GM21528 (cell line): ENCODE results near the gene ANKRD62.

Experiments
- ATAC-seq: cut with Tn5 transposase; IDR thresholded peaks from one replicate; pipeline ENCODE4 v1.9.1; 2021; ENCODE audit warnings: mild to moderate bottlenecking, moderate library complexity; ENCODE audit not compliant: unreplicated experiment, low FRiP score

Gene ANKRD62

DNA sequence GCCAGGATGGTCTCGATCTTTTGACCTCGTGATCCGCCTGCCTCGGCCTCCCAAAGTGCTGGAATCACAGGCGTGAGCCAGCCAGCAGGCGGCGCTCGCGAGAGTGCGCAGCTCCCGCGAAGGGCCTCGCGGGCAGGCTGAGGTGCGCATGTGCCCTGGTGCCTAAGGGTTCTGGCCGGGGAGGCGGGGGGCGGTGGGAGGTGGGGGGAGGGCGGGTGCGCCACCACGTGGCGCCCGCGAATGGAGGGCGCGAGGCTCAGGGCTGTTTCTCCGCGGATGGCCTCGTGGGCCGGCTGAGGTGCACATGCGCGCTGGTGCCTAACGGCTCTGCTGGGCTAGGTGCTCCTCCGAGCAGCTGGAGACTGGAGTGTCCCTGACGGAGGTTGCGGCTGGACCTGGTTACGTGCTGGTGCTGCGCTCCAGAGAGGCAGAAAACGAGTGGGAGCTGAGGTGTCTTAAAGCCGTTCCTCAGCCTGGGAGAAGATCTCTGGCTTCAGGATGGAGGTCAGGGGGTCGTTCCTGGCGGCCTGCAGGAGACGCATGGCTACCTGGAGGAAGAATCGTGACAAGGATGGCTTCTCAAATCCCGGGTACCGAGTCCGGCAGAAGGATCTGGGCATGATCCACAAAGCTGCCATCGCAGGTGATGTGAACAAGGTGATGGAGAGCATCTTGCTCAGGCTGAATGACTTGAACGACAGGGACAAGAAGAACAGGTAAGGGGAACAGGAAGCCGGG is at the start of gene ANKRD62:
Gene ANKRD62 (plus strand): TSS at position 324 of the 738 bp plus-strand sequence. CDS start 175 bp downstream, at position 499.
- ATAC-seq: no peak

- no peak for ATAC-seq
Observed at GRCh38 chr18:12044591-12044990, 49.1 kb upstream of the ANKRD62 start.

- ATAC-seq: no peak
Observed at GRCh38 chr18:12046046-12046750, 47.4 kb upstream of the ANKRD62 start.

GRCh38 chr18:12046751-12047335 is 46.8 kb upstream of the ANKRD62 start:
- no peak for ATAC-seq

DNA sequence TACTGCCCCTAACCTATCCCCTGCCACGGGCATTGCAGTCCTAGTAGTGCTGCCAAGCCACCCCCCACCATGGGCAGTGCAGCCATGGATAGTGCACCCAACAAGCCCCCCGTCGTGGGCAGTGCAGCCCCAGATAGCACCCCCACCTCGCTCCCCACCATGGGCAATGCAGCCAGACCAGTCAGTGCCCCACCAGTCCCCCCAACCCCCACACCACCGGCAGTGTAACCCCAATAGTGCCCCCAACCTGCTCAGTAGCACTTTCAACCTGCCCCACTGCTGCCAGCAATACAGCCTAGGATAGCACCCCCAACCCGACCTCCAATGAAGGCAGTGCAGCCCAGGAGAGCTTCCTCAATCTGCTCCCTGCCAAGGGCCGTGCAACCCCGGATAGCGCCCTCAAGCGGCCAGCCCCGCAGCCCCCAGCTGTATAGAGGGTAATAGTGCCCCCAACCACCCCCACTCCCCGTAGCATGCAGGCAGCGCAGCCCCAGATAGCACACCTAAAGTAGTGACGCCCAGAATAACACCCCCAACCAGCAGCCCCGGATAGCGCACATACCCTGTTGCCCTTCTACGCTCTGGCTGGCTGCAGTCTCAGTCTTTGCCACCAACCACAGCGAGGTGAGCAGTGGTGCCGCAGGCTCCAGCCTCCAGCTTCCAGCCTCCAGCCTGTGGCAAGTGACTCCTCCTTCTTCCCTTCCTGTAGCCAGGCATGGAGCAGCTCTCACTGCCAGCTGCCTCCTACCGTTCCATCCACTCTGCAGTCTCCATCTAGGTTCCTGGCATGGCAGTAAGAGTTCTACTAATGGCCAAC is 45.4 kb upstream of the ANKRD62 start:
- ATAC-seq: no peak

DNA sequence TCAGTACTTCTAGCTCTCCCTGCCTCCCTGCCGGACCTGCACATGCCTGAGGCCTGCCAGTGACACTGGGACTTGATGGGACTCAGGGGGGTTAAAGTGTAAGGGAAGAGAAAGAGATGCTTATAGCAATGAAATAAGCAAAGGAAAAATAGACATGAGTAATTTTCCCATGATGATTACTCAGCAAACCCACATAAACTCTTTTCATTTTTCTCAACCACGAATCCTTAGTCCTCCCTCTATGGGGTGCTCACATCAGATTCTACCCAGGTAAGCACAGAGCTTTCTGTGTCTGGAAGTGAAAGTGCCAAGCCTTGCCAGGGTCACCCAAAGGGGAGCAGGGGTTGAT is 44.8 kb upstream of the ANKRD62 start:
- ATAC-seq: no peak

GRCh38 chr18:12049978-12050811 is 43.4 kb upstream of the ANKRD62 start:
- ATAC-seq: peak; percentile 93

DNA sequence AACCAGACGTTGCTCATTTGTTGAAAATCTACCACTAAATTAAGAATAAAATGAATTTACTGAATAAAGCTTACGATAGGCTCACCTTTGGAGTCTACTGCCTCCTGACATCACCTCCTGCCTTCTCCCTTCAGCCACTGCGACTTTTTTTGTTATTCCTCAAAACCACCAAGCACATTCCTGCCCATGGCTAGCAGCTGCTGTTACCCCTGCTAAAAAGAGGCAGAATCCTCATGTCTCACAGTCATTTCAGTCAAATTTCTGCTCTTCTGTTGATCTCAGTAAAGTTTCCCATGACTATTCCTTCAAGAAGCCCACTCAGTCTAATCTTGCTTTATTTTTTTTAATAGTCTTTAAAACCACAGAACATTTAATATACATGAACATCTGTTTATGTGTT is 40.8 kb upstream of the ANKRD62 start:
- ATAC-seq: no peak

GRCh38 chr18:12053289-12053688 is 40.4 kb upstream of the ANKRD62 start:
- ATAC-seq: no peak

DNA sequence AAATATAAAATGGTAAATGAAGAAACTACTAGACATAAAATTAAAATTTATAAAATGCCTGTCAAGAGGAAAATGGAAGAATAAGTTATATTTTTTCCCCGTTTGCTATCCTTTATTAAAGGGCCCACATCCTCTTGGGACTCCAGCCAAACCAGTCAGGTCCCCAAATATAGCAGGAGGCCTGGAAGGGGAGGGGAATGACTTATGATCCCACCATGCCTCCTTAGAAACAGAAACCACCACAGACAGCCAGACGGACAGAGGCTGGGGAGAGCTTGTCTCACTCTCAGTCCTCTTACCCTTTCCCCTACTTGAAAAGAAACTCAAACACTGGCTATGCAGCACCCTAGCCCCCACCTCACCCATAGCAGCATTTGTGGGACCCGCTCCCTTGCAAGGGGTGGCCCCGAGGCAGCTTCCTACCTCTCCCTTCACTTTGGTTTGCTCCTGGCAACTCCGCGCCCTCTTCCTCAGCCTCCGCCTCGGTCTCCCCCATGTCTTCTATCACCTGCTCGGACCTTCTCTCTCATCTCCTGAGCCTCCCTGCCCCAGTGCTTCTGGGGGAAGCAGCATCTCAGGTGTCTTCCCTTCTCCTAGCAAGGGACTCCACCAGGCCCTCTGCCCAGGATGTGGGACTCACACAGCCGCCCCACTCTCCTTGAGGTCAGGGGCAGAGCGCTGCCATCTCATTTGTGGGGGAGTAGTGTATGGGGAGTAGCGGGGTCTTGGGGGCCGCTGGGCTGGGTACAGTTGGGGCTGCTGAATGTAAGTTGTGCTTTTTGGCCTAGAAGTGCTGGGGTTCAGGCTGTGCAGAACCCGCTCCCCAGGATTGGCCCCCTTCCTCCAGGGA is 37.4 kb upstream of the ANKRD62 start:
- no peak for ATAC-seq

DNA sequence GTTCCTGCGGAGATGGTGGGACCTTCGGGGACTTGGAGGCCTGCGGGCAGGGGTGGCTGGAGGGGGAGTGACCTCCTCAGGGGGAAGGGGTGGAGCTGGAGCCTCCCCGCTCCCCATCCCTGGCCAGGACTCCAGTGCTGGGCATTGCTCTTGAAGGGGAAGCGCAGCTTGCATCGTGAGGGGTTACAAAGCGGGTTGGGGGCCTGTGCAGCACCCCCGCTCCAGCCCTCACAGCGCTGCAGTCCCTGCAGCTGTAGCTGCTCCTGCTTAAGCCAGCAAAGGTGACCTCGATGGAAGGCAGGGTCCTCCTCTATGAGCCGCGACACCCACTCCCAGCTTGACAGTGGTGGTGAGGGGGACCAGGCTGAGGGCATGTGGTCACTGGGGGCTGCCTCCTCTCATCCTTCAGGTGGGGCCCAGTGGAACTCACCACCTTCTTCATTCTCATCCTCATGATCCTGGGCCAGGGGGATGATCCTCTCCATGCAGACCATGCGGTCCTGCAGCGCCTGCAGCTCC is 36.7 kb upstream of the ANKRD62 start:
- no peak for ATAC-seq

DNA sequence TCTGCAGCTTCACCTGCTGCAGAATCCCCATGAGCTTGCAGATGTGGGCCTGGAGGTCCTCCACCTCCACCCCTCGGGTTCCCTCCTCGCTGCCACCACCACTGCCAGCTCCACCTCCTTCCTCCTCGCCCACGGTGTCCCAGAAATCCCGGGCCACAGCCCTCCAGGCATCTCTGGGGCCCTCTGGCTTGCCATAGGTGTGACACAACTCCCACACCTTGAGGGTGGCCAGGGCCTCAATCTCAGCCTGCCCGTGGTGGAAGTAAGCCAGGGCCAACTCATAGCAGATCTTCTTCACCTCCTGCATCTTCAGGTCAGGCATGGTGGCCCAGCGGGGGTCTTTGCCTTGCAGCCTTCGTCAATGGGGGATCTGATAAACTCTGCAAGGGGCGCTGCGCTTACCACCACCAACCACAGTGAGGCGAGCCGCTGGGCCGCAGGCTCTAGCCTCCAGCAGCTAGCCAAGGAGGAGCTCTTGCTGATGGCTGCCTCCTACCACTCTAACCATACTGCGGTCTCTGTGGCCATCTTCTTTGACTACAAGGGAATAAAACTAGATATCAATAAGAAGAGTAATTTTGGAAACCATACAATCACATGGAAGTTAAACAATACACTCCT is 36.1 kb upstream of the ANKRD62 start:
- ATAC-seq: no peak

- no peak for ATAC-seq
Observed at GRCh38 chr18:12059334-12060181, 34.1 kb upstream of the ANKRD62 start.

DNA sequence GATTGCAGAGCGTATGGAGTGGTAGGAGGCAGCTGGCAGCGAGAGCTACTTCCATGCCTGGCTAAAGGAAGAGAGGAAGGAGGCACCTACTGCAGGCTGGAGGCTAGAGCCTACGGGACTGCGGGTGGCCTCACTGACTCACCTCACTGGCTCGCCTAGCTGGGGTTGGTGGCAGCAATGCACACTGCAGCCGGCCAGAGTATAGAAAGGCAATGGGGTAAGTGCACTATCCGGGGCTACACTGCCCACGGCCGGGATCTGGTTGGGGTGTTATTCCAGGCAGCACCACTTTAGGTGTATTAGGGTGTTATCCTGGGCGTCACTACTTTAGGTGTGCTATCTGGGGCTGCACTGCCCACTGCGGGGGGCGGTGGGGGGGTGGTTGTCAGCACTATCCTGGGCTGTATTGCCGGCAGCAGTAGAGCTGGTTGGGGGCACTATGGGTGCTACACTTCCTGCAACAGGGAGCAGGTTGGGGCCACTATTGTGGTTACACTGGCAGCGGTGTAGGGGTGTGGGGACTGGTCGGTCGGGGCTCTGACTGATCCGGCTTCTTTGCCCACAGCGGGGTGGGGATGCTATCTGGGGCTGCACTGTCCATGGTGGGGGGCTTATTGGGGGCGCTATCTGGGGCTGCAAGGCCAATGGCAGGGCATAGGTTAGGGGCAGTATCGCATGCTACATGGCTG is 33.3 kb upstream of the ANKRD62 start:
- ATAC-seq: no peak

DNA sequence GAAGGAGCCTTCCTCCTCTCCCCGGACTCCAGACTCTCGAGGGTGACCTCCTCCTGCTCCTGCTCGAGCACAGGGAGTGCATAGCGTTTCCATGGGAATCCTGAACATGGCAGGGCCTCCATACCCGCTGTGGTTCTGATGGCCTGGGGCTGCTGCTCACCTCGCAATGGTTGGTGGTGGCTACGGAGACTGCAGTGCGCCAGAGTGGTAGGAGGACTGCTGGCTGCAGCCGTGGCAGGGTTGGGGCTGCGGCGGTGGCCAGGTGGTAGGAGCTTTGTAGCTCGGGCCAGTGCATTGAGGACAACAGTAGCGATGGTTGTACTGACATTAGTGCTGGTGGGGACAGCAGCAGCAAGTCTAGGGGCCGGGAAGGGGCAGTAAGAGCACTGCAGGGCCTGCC is 32.0 kb upstream of the ANKRD62 start:
- no peak for ATAC-seq

GRCh38 chr18:12062974-12063373 is 30.7 kb upstream of the ANKRD62 start:
- ATAC-seq: no peak
